Measurements from ENCODE around the gene ATP2B2. TPM values are rescaled to one million over a fixed set of nuclear protein-coding genes. Genes with fewer than 3 reads are reported as not detected.

The ATP2B2 gene
- total RNA-seq, 2 donors from 2014 or later = 0.14 to 0.74 TPM

GRCh38 chr3:10519236-10519635 is 13.8 kb upstream of the ATP2B2 start:
- WGBS = 68% methylated on average over 7 of the region's 7 CpGs
- TF ChIP-seq POLR2AphosphoS5 (IDR thresholded peaks at IDR 0.05) (no peak), POLR2A (IDR thresholded peaks at IDR 0.05) (no peak)
- TF ChIP-seq, protein P1, sequence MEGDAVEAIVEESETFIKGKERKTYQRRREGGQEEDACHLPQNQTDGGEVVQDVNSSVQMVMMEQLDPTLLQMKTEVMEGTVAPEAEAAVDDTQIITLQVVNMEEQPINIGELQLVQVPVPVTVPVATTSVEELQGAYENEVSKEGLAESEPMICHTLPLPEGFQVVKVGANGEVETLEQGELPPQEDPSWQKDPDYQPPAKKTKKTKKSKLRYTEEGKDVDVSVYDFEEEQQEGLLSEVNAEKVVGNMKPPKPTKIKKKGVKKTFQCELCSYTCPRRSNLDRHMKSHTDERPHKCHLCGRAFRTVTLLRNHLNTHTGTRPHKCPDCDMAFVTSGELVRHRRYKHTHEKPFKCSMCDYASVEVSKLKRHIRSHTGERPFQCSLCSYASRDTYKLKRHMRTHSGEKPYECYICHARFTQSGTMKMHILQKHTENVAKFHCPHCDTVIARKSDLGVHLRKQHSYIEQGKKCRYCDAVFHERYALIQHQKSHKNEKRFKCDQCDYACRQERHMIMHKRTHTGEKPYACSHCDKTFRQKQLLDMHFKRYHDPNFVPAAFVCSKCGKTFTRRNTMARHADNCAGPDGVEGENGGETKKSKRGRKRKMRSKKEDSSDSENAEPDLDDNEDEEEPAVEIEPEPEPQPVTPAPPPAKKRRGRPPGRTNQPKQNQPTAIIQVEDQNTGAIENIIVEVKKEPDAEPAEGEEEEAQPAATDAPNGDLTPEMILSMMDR (IDR thresholded peaks at IDR 0.05) = no peak
- DNase-seq (ENCODE audit: low spot score) = no peak

DNA sequence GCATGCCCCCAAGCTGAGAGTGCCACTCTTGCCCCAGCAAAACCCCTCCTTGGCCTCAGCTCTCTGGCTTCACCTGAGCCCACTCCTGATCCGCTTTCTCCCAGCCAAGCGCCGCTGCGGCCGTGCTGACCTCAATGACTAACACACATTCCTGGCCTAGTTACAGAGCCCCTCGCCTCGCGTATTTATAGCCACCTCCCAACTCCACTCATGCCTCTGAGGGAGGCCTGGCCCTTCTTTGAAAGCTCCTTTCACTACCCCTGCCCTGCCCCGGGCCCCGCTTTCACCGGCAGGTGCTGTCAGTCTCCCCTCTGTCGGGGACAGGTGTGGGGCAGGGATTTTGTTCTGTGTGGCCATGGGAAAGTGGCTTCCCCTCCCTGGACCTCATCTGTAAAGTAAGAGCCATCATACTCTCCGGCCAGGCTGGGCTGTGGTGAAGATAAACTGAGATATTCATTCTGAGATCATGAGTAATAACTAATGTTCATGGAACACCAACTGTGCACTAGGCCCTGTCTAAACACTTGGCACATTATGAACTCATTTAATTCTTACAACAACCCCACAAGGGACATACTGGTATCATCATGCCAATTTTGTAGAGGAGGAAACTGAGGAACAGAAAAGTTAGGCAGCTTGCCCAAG is 13.2 kb upstream of the ATP2B2 start:
- intact Hi-C loops (cut with DNase I) = no loop called here
- 60% methylated on average over 13 of the region's 13 CpGs for WGBS
- no peaks in the 10 kb centered on the region for H3K4me1 ChIP-seq (replicated peaks)
- H3K27me3 ChIP-seq (replicated peaks; ENCODE audit: insufficient read depth) = peaks cover 3% of the 10 kb centered on the region
- TF ChIP-seq, protein P1 (IDR thresholded peaks at IDR 0.05) = no peak
- TF ChIP-seq POLR2AphosphoS5 (IDR thresholded peaks at IDR 0.05) (no peak), POLR2A (IDR thresholded peaks at IDR 0.05) (no peak)
- H3K36me3 ChIP-seq = no peaks in the 10 kb centered on the region
- DNase-seq (ENCODE audit: low spot score) = no peak
- H3K27ac ChIP-seq = no peak overlapping the region
- H3K9me3 ChIP-seq = no peaks in the 10 kb centered on the region
- H3K4me3 ChIP-seq = no peak overlapping the region

More at GRCh38 chr3:10519236-10519635, 13.8 kb upstream of the ATP2B2 start:
- H3K27ac ChIP-seq = no peak overlapping the region
- intact Hi-C loops (cut with DNase I) = no loop called here
- H3K9me3 ChIP-seq = no peaks in the 10 kb centered on the region
- no peaks in the 10 kb centered on the region for H3K36me3 ChIP-seq
- H3K27me3 ChIP-seq (replicated peaks; ENCODE audit: insufficient read depth) = peaks cover 3% of the 10 kb centered on the region
- H3K4me3 ChIP-seq = no peak overlapping the region
- no peaks in the 10 kb centered on the region for H3K4me1 ChIP-seq (replicated peaks)

DNA sequence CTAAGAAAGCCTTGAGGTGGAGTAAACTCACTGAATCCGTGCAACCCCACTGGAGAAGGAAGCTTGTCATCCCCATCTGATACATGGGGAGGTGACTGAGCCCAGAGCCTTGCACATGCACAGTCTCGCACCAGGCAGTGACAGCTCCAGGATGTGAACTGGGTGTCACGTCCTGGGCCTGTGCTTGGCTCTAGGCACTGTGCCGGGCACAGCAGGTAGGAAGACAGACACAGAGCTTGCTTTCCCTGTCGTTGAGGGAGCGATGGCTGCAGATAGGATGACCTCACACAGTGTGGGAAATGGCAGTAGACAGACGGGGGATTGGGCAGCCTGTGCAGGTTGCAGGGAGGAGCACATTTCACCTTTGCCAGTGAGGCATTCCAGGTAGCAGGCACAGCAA is 12.2 kb upstream of the ATP2B2 start:
- H3K4me1 ChIP-seq (replicated peaks) = no peaks in the 10 kb centered on the region
- WGBS = 58% methylated on average over 7 of the region's 7 CpGs
- no peaks in the 10 kb centered on the region for H3K9me3 ChIP-seq
- H3K4me3 ChIP-seq = no peak overlapping the region
- no peaks in the 10 kb centered on the region for H3K36me3 ChIP-seq
- no peak overlapping the region for H3K27ac ChIP-seq
- peaks cover 3% of the 10 kb centered on the region for H3K27me3 ChIP-seq (replicated peaks; ENCODE audit: insufficient read depth)
- TF ChIP-seq, protein P1 (IDR thresholded peaks at IDR 0.05) = no peak
- no peak for TF ChIP-seq POLR2A (IDR thresholded peaks at IDR 0.05)
- TF ChIP-seq POLR2AphosphoS5 (IDR thresholded peaks at IDR 0.05) = no peak
- no peak for DNase-seq (ENCODE audit: low spot score)
- intact Hi-C loops (cut with DNase I) = no loop called here

DNA sequence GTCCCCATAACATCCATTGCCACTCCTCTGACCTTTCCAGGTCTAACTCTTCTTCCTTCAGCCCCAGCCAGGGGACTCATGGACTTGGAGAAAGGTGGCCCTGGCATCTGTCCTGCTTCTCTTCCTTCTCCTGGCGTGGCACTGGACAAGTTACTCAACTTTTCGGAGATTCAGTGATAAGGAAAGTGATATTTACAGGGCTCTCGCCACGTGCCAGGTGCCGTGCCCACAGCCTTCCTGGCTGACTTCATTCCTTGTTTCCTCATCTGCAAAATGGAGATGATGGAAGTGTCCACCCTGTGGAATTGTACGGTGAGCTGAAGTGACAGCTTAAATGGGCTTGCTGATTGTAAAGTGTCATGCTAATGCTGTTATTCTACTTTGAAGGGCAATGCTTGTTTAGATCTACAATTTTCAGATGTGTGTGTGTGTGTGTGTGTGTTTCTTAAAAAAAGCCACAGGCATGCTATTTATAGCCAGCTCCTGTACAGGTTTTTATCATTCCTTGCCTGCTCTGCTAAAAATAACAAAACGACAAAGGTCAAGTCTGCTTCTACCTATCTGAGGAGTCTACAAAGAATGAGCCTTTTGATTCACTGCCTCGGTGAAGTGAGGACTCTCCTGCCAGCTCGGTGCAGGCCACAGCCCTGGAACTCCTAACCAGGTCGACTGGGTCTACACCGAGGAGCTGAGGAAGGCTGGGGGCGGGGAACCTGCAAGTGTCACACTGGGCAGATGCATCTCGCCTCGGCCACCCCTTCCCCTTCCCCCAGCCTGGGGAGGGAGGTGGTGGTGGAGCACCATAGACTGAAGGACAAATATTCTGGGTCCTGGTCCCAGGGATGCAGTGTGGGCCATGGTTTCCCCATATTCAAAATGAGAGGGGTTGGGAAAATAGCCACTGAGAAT is 11.4 kb upstream of the ATP2B2 start:
- Histone ChIP-seq H3K36me3 (no peaks in the 10 kb centered on the region), H3K9me3 (no peaks in the 10 kb centered on the region), H3K4me3 (no peak overlapping the region), H3K4me1 (replicated peaks) (no peaks in the 10 kb centered on the region), H3K27ac (no peak overlapping the region), H3K27me3 (replicated peaks; ENCODE audit: insufficient read depth) (peaks cover 3% of the 10 kb centered on the region)
- TF ChIP-seq, protein P1 (IDR thresholded peaks at IDR 0.05) = no peak
- TF ChIP-seq POLR2A (IDR thresholded peaks at IDR 0.05) (no peak), POLR2AphosphoS5 (IDR thresholded peaks at IDR 0.05) (no peak)
- intact Hi-C loops (cut with DNase I) = no loop called here
- no peak for DNase-seq (ENCODE audit: low spot score)
- WGBS = 35% methylated on average over 14 of the region's 14 CpGs
